Keratinocyte (primary cell): ENCODE data around the gene SPDYC.

Source experiments
- CTCF ChIP-seq, 3 experiments: IDR thresholded peaks in 1 of 3; conservative IDR thresholded peaks in 1 of 3; optimal IDR thresholded peaks in 1 of 3; 2 replicates in 2 of 3; 3 replicates in 1 of 3; pipeline versions ENCODE3 to v1.5.1; 2011; ENCODE audit warnings: low read length in 3 of 3, mild to moderate bottlenecking in 3 of 3, moderate library complexity in 2 of 3, control low read depth in 1 of 3, inconsistent platforms in 1 of 3; ENCODE audit not compliant: insufficient read depth in 2 of 3; ENCODE audit errors: extremely low read depth in 1 of 3
- EZH2 ChIP-seq: IDR thresholded peaks from one replicate; pipeline ENCODE4 v1.6.1; 2012; ENCODE audit warnings: inconsistent platforms, mild to moderate bottlenecking, low read length, moderate library complexity

- TF ChIP-seq EZH2 (no peak), CTCF (optimal IDR thresholded peaks at IDR 0.05 in 1 of 3, IDR thresholded peaks at IDR 0.05 in 1 of 3, conservative IDR thresholded peaks at IDR 0.05 in 1 of 3; ENCODE audit: extremely low read depth in 1 of 3, insufficient read depth in 2 of 3, low read length in 3 of 3) (no peak)
Observed at GRCh38 chr11:65132988-65133700, 36.9 kb upstream of the SPDYC start.
